NCI-H1417 (cell line): ENCODE data around the gene MVB12B.

Experiments
- DNase-seq, 3 experiments: peaks; one replicate each; lab custom pipeline; 2025; lab: John Stamatoyannopoulos, UW

The MVB12B gene

DNA sequence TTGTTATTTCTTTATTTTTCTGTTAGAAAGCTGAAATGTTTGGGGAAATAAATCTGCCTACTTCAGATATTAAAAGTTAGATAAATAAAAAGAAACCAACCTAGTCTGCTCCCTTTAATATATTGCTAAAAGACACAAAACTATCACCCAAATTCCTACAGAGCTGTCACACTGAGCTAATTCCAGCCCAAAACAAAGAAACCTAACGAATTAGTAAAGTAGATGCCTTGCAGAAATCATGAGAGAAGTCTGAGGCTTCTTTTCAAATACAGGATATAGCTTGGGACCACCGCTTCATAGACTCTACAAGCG lies 164.9 kb downstream of the MVB12B start:
- no peak for DNase-seq

DNA sequence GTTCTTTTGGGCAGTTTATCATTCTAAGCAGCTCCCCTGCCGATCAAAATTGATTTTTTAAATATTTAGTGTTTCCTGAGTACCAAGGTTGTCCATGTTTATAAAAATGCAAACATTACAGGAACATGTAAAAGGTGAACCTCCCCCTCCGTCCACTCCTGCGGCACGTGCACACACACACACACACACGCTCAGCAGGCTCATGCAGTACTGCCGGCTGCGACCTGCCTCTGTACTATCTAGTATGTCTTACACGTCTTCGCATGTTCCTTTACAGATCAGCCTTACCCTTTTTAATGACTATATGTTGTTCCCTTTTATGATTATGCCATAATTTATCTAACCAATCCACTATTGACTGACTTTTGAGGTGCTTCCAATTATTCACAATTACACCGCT lies 165.3 kb downstream of the MVB12B start:
- no peak for DNase-seq

DNA sequence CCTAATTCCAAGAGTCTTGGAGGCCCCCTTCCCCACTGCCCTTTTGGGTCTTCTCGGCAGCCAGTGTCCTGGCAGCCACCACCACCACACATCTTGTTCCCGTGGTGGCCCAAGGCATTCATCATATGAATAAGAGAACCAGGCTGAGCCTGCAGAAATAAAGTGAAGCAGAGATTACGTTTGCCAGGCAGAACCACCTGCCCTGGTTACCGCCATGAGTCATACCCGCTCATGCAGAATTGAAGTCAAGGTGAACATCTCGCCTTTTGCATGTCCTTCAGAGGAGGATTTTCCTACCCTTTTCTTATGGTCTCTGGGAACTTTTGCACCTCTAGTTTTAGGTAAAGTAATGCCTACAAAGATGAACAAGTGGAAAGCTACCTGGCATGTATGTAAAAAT lies 167.6 kb downstream of the MVB12B start:
- peak in 1 of 3 experiments; percentile 19 for DNase-seq

- DNase-seq, result no peak
Observed at GRCh38 chr9:126494746-126495145, 168.1 kb downstream of the MVB12B start.

- DNase-seq, result peak in 1 of 3 experiments; percentile 2
Observed at GRCh38 chr9:126495411-126496180, 169.0 kb downstream of the MVB12B start.

DNA sequence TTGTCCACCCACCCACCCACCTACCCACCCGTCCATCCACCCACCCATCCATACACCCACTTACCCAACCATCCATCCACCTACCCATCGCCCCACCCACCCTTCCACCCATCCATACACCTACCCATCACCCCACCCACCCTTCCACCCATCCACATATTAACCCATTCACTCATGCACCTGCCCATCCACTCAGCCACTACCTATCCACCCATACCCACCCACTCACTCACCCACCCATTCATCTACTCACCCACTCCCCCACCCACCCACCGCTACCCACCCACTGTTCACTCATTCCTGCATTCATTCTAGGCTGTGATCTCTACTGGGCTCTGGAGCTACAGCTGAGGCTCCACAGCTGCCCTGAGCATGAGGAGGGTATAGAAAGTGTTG lies 169.6 kb downstream of the MVB12B start:
- DNase-seq, result no peak

- no peak for DNase-seq
Observed at GRCh38 chr9:126496781-126497659, 170.4 kb downstream of the MVB12B start.

DNA sequence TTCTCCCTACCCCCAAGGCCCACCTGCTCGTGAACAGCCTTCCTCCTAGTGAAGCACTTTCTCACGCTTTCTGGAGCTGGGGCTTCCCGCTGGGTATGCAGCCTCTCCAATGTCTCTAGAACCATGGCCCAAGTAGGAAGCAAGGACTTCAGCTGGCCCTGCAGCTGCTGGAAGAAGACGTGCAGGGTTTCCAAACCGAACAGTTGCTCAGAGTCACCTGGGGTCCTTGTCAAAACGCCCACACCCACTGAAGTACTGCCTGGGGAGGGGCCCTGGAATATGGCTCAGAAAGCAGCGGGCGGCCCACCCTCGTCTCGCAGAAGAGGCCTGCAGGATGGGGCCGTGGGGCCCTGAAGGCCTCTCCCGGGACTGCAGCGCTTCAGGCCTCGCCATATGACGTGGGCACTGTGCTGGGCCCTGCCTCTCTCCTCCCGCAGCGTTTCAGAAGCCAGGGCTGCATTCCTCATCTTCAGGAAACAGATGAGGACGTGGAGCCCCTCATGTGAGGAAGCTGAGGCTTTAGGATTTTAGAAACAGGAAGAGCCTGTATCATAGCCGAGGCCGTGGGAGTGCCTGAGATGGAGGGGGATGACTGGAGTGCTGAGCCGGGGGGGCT lies 171.1 kb downstream of the MVB12B start:
- no peak for DNase-seq

DNA sequence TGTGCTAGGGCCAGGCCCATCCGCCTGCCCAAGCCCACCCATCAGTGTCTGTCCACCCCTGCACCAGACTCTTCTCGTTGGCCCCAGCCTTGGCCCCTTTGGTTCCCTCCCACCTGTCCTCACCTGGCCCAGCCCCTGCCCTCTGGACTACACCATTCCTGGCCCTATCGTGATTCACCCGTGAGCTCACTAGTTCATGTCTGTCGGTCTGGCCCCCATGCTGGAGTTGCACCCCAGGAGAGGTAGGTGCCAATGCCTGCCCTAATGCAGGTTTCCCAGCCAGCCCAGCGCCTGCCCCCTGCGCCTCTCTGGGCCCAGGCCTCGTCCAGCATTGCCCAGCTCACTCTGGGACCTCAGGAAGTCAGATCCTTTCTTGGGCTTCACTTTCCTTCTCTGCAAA lies 171.7 kb downstream of the MVB12B start:
- no peak for DNase-seq

DNA sequence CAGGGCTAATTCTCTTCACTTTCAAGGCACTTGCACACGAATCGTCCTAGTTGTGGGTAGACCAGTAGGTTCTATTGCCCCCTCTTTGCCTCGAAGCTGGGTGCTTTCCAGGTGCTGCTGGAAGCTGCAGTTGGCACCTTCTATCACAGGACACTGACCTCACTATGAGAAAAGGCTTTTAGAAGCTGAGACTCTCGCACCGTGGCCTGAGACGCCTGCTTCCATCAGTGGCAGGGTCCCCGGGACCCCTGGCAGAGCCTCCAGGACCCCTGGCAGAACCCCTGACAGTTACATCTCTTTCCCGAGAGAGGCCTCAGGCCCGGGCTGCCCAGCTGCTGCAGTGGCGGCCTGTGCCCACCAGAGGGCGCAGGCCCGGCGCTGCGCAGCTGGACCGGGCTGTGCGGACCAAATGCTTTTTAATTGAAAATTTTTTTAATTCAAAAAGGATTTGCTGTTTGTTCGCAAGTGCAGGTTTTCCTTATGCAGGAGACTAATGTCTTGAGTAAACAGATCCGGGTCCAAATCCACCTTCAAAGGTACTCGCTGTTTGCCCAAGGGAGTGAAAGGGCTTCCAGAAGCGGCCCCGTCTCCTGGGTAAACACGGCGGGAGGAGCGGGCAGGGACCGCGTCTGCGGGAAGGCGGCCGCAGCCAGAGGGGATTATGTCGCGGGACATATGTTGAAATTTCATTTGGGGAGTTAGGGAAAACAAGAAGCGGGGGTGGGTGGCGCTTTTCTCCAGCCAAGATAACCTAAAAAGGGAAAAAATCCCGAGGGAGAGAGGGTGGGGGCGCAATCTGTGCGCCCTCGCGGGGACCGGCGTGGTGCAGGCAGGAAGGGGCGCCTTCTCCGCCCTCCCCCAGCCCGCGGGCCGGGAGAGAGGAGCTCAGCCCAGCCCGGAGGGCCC lies 172.6 kb downstream of the MVB12B start:
- DNase-seq, result peak in 2 of 3 experiments; percentile 68 to 70

DNA sequence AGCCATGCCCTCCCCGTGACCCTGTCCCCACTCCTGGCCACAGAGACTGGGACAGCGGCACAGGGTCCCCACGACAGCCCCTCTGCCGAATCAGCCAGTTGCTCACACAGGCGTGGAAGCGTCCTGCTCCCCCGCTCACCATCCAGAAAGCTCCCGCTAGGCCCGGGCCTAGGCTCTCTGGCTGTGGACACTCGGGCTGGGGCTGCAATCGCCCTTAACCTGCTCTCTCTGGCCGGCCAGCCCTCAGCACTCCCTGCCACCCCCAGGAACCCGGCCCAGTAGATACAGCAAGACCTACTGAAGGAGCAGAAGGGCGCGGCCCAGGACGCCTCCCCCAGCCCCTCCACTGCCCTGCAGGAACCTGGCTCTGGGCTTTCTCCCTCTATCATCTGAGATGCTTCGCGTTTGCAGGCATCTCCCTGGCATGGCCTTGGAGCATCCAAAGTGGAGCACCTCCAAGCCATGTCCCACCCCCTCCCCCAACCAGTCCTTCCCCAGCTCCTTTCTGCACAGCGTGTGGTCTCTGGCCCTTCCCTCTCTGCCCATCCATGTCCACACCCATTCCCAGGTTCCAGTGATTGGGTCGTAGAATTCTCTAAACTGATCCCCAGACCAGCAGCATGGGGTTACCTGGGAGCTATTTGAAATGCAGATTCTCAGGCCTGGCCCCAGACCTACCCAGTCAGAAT lies 173.4 kb downstream of the MVB12B start:
- peak in 1 of 3 experiments; percentile 33 for DNase-seq

DNA sequence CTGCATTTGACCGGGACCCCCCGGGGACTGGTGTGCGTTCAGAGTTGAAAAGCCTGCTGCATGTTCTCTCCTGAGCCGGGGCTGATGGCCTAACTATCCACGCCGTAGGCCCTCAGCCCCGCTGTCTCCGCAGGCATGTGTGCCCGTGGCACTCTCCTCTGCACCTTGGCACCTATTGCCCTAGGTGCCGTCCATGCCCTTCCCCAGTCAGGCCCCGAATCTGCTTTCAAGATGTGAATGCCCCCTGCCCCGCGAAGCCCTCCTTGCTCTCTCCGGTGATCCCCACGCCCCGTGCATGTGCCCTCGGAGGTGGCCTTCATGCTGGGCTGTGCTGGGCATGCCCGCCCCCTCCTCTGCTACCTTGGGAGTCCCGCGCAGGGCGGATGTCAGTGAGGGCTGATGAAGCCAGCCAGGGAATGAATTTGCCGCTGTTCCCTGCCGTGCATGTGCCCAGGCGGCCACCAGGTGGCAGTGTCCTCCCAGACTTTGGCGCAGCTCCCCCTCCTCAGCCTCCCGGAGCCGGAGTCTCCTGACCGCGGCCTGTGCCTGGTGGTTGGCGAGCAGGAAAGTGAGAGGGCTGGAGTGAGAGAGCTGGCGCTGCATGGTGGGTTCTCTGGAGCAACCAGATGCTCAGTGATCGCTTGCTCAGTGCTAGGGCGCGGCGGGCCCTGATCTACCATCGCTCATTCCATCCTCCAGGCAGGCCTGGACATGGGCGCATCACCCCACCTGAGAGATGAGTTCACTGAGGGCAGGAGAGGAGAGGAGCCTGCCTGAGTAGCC lies 174.2 kb downstream of the MVB12B start:
- peak in 2 of 3 experiments; percentile 68 to 80 for DNase-seq

DNA sequence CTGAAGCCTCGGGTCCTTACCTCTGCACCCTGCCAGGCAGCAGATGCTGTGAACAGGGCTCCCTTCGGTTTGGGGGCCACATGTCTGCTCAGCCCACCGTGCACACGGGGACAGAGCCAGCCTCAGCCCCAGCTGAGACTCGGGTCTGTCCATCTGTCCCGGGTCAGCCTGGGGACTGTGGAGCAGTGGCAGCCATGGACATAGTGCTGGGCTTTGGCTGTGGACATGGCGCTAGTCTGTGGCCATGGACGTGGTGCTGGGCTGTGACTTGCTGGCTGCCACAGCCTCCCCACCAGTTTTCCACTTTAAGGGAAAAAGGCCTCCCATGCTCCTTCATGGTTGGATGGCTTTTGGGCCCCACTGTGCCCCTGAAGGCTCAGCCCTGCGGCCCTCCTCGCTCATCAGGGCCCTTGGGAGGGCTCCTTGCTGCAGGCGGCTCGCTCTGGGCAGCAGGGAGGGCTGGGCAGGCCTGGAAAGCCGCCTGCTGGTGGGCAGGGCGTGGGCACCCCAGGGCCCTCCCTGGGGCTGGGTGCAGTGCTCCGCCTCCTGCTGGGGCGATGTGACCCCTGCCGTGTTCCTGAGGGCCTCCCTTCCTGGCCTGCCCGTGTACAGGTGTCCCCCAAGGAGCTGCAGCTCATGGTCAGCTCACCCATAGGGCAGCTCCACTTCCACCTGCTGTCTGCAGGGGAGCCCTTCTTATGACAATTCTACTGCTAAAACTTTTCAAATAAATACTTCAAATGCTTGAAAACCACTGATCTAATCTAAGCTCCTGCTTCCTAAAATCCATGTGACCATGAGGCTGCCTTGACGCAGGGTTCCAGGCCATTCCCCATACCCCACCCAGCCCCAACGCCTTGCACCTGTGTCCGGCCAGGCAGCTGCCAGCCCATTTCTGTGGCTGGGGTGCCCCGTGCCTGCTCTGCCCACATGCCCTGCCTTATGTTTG lies 175.0 kb downstream of the MVB12B start:
- DNase-seq, result no peak

GRCh38 chr9:126502417-126503332 lies 176.0 kb downstream of the MVB12B start:
- DNase-seq, result no peak

- DNase-seq, result no peak
Observed at GRCh38 chr9:126503333-126504085, 176.9 kb downstream of the MVB12B start.

DNA sequence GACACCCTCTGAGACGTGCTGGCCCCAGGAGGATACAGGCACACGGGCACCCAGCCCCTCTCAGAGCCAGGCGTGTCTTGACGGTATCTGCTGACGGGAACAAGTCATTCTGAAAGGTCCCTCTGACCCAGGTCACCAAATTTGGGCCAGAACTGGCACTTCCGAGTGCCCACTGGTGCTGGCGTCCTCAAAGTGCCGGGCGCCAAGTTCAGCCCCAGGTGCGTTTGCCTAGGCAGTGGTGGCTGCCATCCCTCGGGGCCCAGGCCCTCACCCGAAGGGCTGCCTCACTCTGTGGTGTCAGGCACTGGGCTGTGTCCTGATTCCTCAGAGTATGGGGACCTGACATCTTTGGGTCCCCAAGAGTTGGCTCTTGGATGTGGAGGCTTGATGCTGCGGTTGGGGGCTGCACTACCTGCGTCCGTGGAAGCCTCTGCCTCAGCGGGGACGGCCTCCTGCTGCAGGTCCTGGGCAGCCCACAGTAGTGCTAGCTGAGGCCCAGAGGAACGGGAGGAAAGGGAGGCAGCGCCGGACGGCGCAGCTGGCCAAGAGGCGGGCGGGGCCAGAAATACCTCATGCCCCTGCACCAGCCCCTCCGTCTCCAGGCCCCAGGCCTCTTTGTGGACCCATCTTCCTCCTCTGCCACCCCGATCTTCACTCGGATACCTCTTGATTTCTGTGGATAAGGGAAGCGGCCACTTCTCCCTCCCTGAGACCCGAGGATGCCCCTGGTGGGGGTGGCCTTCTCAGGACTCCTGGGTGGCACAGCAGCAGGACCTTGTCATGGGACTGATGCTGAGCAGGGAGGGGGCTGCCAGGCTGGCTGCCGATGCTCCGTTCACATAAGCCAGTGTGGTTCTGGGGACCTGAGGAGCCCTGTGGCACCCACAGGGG lies 177.7 kb downstream of the MVB12B start:
- no peak for DNase-seq
